ENCODE measurements around the gene DOK3. TPM values are rescaled to one million over a fixed set of nuclear protein-coding genes. Genes with fewer than 3 reads are reported as not detected.

The DOK3 gene
- total RNA-seq, 1 donor from 2014 or later, result 11.6 TPM

GRCh38 chr5:177520916-177521513, 11.4 kb upstream of the DOK3 start:
- peaks cover 14% of the 10 kb centered on the region for H3K36me3 Mint-ChIP-seq (ENCODE audit: insufficient read depth)
- DNase-seq (ENCODE audit: low spot score, unreplicated experiment), result no peak
- no peak for TF ChIP-seq CTCF (IDR thresholded peaks at IDR 0.05; ENCODE audit: unreplicated experiment)
- H3K4me3 Mint-ChIP-seq (ENCODE audit: low read depth), result no peak overlapping the region
- peaks cover 12% of the 10 kb centered on the region for H3K4me1 Mint-ChIP-seq (ENCODE audit: low read depth)
- no peaks in the 10 kb centered on the region for H3K9me3 Mint-ChIP-seq (ENCODE audit: low read depth)
- no peaks in the 10 kb centered on the region for H3K27me3 Mint-ChIP-seq
- no peak overlapping the region for H3K27ac Mint-ChIP-seq

GRCh38 chr5:177520271-177520670, 10.6 kb upstream of the DOK3 start:
- Mint-ChIP-seq H3K4me1 (ENCODE audit: low read depth) (peaks cover 18% of the 10 kb centered on the region), H3K36me3 (ENCODE audit: insufficient read depth) (peaks cover 17% of the 10 kb centered on the region), H3K27ac (no peak overlapping the region), H3K4me3 (ENCODE audit: low read depth) (no peak overlapping the region), H3K9me3 (ENCODE audit: low read depth) (no peaks in the 10 kb centered on the region), H3K27me3 (no peaks in the 10 kb centered on the region)
- no peak for TF ChIP-seq CTCF (IDR thresholded peaks at IDR 0.05; ENCODE audit: unreplicated experiment)
- no peak for DNase-seq (ENCODE audit: low spot score, unreplicated experiment)

- Mint-ChIP-seq H3K27me3 (no peaks in the 10 kb centered on the region), H3K9me3 (ENCODE audit: low read depth) (no peaks in the 10 kb centered on the region), H3K36me3 (ENCODE audit: insufficient read depth) (peaks cover 19% of the 10 kb centered on the region), H3K4me3 (ENCODE audit: low read depth) (no peak overlapping the region), H3K4me1 (ENCODE audit: low read depth) (peaks cover 18% of the 10 kb centered on the region), H3K27ac (no peak overlapping the region)
- TF ChIP-seq CTCF (IDR thresholded peaks at IDR 0.05; ENCODE audit: unreplicated experiment), result no peak
- no peak for DNase-seq (ENCODE audit: low spot score, unreplicated experiment)
Observed at GRCh38 chr5:177519463-177520235, 10.0 kb upstream of the DOK3 start.

GRCh38 chr5:177516601-177517568, 7.3 kb upstream of the DOK3 start, which contains the start of gene DDX41:
TSS of gene DDX41 (minus strand) at chr5:177516961. CDS start at chr5:177516945, 16 bp downstream.
- Mint-ChIP-seq H3K4me3 (ENCODE audit: low read depth) (peak within 1 kb of the TSS; percentile 95), H3K27me3 (no peaks in the 10 kb centered on the region), H3K4me1 (ENCODE audit: low read depth) (peaks cover 18% of the 10 kb centered on the region), H3K36me3 (ENCODE audit: insufficient read depth) (peaks cover 25% of the 10 kb centered on the region), H3K9me3 (ENCODE audit: low read depth) (no peaks in the 10 kb centered on the region), H3K27ac (peak within 1 kb of the TSS; percentile 97)
- no peak for TF ChIP-seq CTCF (IDR thresholded peaks at IDR 0.05; ENCODE audit: unreplicated experiment)
- DNase-seq (ENCODE audit: low spot score, unreplicated experiment), result peak; percentile 88

- Mint-ChIP-seq H3K4me1 (ENCODE audit: low read depth) (peaks cover 18% of the 10 kb centered on the region), H3K4me3 (ENCODE audit: low read depth) (peak overlapping the region; percentile 95), H3K9me3 (ENCODE audit: low read depth) (no peaks in the 10 kb centered on the region), H3K36me3 (ENCODE audit: insufficient read depth) (peaks cover 26% of the 10 kb centered on the region), H3K27ac (peak overlapping the region; percentile 97), H3K27me3 (no peaks in the 10 kb centered on the region)
- no peak for TF ChIP-seq CTCF (IDR thresholded peaks at IDR 0.05; ENCODE audit: unreplicated experiment)
- DNase-seq (ENCODE audit: low spot score, unreplicated experiment), result no peak
Observed at GRCh38 chr5:177515580-177515979, 6.0 kb upstream of the DOK3 start.
